HEK293 (cell line): ENCODE data around the gene FGF22.

Experiments
- CTCF ChIA-PET: fragments of 350-600 bp; formaldehyde crosslinking; extraction: SDS; loops from one replicate; lab custom pipeline; 2021; ENCODE audit warnings: antibody characterized with exemption; lab: Yijun Ruan, JAX
- POLR2A ChIA-PET: fragments of 300-600 bp; formaldehyde crosslinking; extraction: SDS; loops from one replicate; lab custom pipeline; 2020; ENCODE audit warnings: antibody characterized with exemption, inconsistent platforms; lab: Yijun Ruan, JAX
- H3K27ac ChIP-seq: fragments of 200-500 bp; sonication (Bioruptor generic); 2 replicates; pipeline ENCODE4 v1.5.1; 2014; ENCODE audit warnings: low read depth, low read length, control low read depth, inconsistent platforms; ENCODE audit errors: extremely low read depth
- H3K36me3 ChIP-seq, 2 experiments: fragments of 200-500 bp in 1 of 2; sonication (Bioruptor generic) in 1 of 2; 1 replicate in 1 of 2; 2 replicates in 1 of 2; pipeline ENCODE4 v1.5.1; 2014 to 2017; ENCODE audit warnings: inconsistent platforms in 2 of 2, low read length in 2 of 2; ENCODE audit not compliant: control insufficient read depth in 2 of 2, insufficient read depth in 1 of 2
- H3K4me1 ChIP-seq: fragments of 200-500 bp; sonication (Bioruptor generic); 2 replicates; pipeline ENCODE4 v1.5.1; 2014; ENCODE audit warnings: mild to moderate bottlenecking, low read length, inconsistent platforms; ENCODE audit not compliant: control insufficient read depth, insufficient read depth
- H3K4me3 ChIP-seq: 2 replicates; pipeline ENCODE4 v1.5.1; 2011; ENCODE audit warnings: low read depth, mild to moderate bottlenecking, control low read depth, low read length, moderate library complexity
- H3K9me3 ChIP-seq: fragments of 200-500 bp; sonication (Bioruptor generic); 2 replicates; pipeline ENCODE4 v1.5.1; 2014; ENCODE audit warnings: low read depth, low read length, inconsistent platforms; ENCODE audit not compliant: control insufficient read depth, insufficient read depth
- ZFP41 ChIP-seq: fragments of 450-650 bp; formaldehyde crosslinking; IDR thresholded peaks from 2 replicates; pipeline ENCODE4 v1.5.1; 2016; ENCODE audit warnings: missing biosample characterization, missing genetic modification characterization, borderline replicate concordance
- ZIC2 ChIP-seq: fragments of 450-650 bp; formaldehyde crosslinking; IDR thresholded peaks from 2 replicates; pipeline ENCODE4 v1.5.1; 2016; ENCODE audit warnings: missing biosample characterization, missing genetic modification characterization
- ZNF174 ChIP-seq: fragments of 450-650 bp; formaldehyde crosslinking; IDR thresholded peaks from 2 replicates; pipeline ENCODE4 v1.5.0; 2017; ENCODE audit warnings: missing biosample characterization, mild to moderate bottlenecking, missing genetic modification characterization
- ZNF585B ChIP-seq: fragments of 450-650 bp; formaldehyde crosslinking; IDR thresholded peaks from 2 replicates; pipeline ENCODE4 v1.5.1; 2016; ENCODE audit warnings: missing biosample characterization, missing genetic modification characterization
- ZNF600 ChIP-seq: fragments of 450-650 bp; formaldehyde crosslinking; IDR thresholded peaks from 2 replicates; pipeline ENCODE4 v1.5.1; 2016; ENCODE audit warnings: missing biosample characterization, missing genetic modification characterization
- ZNF621 ChIP-seq: fragments of 450-650 bp; formaldehyde crosslinking; IDR thresholded peaks from 2 replicates; pipeline ENCODE4 v1.5.1; 2017; ENCODE audit warnings: missing biosample characterization, missing genetic modification characterization
- ZNF623 ChIP-seq: fragments of 450-650 bp; formaldehyde crosslinking; IDR thresholded peaks from 2 replicates; pipeline ENCODE4 v1.5.1; 2016; ENCODE audit warnings: missing biosample characterization, missing genetic modification characterization
- ZNF670 ChIP-seq: fragments of 450-650 bp; formaldehyde crosslinking; IDR thresholded peaks from 2 replicates; pipeline ENCODE4 v1.5.1; 2016; ENCODE audit warnings: missing biosample characterization, missing genetic modification characterization, low read depth
- ZSCAN16 ChIP-seq: fragments of 450-650 bp; formaldehyde crosslinking; IDR thresholded peaks from 2 replicates; pipeline ENCODE4 v1.5.1; 2016; ENCODE audit warnings: missing biosample characterization, missing genetic modification characterization
- TF ChIP-seq, protein P1 (sequence below): IDR thresholded peaks from 2 replicates; pipeline ENCODE4 v1.6.1; 2011; ENCODE audit warnings: mild to moderate bottlenecking, low read depth, low read length, borderline replicate concordance
- TF ChIP-seq, protein P2 (sequence below): fragments of 450-650 bp; formaldehyde crosslinking; conservative IDR thresholded peaks from 2 replicates; pipeline ENCODE4 v1.5.1; 2016; ENCODE audit warnings: low read depth, missing biosample characterization, missing genetic modification characterization
- TF ChIP-seq, protein P3 (sequence below): fragments of 450-650 bp; formaldehyde crosslinking; IDR thresholded peaks from 2 replicates; pipeline ENCODE4 v1.5.1; 2016; ENCODE audit warnings: missing biosample characterization, missing genetic modification characterization
- TF ChIP-seq, protein P4 (sequence below): fragments of 450-650 bp; formaldehyde crosslinking; optimal IDR thresholded peaks from 2 replicates; pipeline ENCODE3; 2016; ENCODE audit warnings: missing biosample characterization, mild to moderate bottlenecking, missing genetic modification characterization

The FGF22 gene

DNA sequence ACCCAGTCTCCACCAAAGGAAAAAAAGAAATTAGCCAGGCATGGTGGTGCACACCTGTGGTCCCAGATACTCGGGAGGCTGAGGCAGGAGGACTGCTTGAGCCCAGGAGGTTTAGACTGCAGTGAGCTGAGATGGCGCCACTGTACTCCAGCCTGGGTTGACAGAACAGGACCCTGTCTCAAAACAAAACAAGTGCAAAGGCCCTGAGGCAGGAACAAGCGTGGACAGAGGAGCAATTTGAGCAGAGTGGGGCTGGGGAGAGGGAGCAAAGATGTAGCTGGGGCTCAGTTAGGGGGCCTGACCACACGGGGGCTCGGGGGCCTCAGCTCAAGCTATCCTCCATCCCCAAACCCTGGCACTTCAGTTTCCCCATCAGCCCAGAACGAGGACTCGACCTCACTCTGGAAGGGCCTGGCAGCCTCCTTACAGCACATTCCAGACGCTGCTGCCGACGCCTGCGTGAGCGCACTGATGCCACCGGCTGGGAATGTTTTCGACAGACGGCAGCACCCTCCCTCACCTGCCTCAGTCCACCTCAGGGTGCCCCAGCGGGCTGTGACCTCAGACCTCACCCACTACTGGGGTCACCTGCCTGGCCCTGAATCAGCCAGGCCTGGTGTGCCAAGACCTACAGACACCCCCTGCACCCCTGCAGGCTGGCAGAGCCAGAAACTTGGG is 4.6 kb upstream of the FGF22 start:
- peaks cover 3% of the 10 kb centered on the region; the same call in 1 of the 2 replicates for H3K4me1 ChIP-seq
- no peak overlapping the region for H3K27ac ChIP-seq
- H3K9me3 ChIP-seq, result no peaks in the 10 kb centered on the region
- H3K4me3 ChIP-seq, result no peak overlapping the region
- ChIA-PET POLR2A (no interaction called here), CTCF (no interaction called here)
- H3K36me3 ChIP-seq, result peaks cover 8 to 15% of the 10 kb centered on the region in 2 experiments; a peak in 2 of 3 replicates
- TF ChIP-seq ZNF600 (tag by site-specific recombination) (peak; percentile 35; the same call in 1 of the 2 replicates), ZNF623 (tag by site-specific recombination) (peak; percentile 94), ZSCAN16 (tag by site-specific recombination) (no peak)
- TF ChIP-seq, all 188 proteins: peak for 2

DNA sequence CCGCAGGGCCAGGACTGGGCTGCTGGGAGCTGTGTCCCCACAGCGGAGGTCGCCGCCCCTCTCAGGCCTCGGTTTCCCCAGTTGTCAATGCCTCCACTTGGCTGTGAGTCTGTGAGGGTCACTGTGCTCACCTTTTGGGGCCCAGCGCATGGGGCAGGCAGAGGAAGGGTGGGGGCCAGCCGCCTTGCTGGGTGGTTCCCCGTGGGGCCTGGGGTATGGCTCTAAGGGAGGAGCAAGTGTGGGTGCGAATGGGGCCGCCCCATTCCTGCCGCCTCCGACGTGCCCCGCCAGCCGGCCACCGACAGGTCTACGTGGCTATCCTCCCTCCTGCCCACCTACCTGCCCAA is 800 bp upstream of the FGF22 start:
- ChIA-PET CTCF (no interaction called here), POLR2A (no interaction called here)
- TF ChIP-seq ZNF585B, result no peak
- no peak for TF ChIP-seq ZIC2 (tag by site-specific recombination)
- TF ChIP-seq ZNF621 (tag by site-specific recombination), result no peak
- TF ChIP-seq ZNF174, result no peak
- TF ChIP-seq, protein P1, sequence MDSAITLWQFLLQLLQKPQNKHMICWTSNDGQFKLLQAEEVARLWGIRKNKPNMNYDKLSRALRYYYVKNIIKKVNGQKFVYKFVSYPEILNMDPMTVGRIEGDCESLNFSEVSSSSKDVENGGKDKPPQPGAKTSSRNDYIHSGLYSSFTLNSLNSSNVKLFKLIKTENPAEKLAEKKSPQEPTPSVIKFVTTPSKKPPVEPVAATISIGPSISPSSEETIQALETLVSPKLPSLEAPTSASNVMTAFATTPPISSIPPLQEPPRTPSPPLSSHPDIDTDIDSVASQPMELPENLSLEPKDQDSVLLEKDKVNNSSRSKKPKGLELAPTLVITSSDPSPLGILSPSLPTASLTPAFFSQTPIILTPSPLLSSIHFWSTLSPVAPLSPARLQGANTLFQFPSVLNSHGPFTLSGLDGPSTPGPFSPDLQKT, result no peak
- TF ChIP-seq, protein P2, sequence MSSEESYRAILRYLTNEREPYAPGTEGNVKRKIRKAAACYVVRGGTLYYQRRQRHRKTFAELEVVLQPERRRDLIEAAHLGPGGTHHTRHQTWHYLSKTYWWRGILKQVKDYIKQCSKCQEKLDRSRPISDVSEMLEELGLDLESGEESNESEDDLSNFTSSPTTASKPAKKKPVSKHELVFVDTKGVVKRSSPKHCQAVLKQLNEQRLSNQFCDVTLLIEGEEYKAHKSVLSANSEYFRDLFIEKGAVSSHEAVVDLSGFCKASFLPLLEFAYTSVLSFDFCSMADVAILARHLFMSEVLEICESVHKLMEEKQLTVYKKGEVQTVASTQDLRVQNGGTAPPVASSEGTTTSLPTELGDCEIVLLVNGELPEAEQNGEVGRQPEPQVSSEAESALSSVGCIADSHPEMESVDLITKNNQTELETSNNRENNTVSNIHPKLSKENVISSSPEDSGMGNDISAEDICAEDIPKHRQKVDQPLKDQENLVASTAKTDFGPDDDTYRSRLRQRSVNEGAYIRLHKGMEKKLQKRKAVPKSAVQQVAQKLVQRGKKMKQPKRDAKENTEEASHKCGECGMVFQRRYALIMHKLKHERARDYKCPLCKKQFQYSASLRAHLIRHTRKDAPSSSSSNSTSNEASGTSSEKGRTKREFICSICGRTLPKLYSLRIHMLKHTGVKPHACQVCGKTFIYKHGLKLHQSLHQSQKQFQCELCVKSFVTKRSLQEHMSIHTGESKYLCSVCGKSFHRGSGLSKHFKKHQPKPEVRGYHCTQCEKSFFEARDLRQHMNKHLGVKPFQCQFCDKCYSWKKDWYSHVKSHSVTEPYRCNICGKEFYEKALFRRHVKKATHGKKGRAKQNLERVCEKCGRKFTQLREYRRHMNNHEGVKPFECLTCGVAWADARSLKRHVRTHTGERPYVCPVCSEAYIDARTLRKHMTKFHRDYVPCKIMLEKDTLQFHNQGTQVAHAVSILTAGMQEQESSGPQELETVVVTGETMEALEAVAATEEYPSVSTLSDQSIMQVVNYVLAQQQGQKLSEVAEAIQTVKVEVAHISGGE (tag by site-specific recombination), result no peak
- TF ChIP-seq, all 188 proteins: peak for 0
- H3K4me1 ChIP-seq, result peaks cover 3% of the 10 kb centered on the region; the same call in 1 of the 2 replicates
- H3K27ac ChIP-seq, result no peak overlapping the region
- H3K36me3 ChIP-seq, result no peaks in the 10 kb centered on the region
- H3K4me3 ChIP-seq, result no peak overlapping the region; the same call in 1 of the 2 replicates
- H3K9me3 ChIP-seq, result no peaks in the 10 kb centered on the region

DNA sequence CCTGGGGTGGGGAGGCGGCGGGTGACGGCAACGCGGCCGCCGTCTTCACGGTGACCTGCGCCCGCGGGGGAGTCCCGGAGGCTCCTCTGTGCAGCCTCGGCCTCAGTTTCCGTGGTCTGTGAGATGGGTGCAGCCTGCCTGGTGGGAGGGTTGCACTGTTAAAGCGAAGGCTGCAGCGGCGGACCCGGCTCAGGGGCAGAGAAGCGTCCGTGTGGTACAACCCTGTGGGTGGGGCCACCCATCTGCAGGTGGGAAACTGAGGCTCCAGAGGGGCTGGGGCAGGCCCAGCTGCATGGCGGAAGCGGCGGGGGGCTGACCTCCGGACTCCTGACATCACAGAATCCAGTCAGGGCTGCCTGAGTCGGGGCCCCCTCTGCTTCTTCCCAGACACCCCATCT is 481 bp downstream of the FGF22 start:
- ChIA-PET CTCF (no interaction called here), POLR2A (no interaction called here)
- H3K9me3 ChIP-seq, result no peaks in the 10 kb centered on the region
- H3K27ac ChIP-seq, result no peak overlapping the region
- H3K4me1 ChIP-seq, result no peaks in the 10 kb centered on the region
- H3K36me3 ChIP-seq, result peaks cover 0 to 4% of the 10 kb centered on the region in 2 experiments; a peak in 2 of 3 replicates
- H3K4me3 ChIP-seq, result no peak overlapping the region
- TF ChIP-seq, protein P3, sequence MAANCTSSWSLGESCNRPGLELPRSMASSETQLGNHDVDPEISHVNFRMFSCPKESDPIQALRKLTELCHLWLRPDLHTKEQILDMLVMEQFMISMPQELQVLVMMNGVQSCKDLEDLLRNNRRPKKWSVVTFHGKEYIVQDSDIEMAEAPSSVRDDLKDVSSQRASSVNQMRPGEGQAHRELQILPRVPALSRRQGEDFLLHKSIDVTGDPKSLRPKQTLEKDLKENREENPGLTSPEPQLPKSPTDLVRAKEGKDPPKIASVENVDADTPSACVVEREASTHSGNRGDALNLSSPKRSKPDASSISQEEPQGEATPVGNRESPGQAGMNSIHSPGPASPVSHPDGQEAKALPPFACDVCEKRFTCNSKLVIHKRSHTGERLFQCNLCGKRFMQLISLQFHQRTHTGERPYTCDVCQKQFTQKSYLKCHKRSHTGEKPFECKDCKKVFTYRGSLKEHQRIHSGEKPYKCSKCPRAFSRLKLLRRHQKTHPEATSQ (tag by site-specific recombination), result no peak
- TF ChIP-seq ZFP41 (tag by site-specific recombination) (no peak), ZNF670 (tag by site-specific recombination) (no peak)
- TF ChIP-seq, protein P4, sequence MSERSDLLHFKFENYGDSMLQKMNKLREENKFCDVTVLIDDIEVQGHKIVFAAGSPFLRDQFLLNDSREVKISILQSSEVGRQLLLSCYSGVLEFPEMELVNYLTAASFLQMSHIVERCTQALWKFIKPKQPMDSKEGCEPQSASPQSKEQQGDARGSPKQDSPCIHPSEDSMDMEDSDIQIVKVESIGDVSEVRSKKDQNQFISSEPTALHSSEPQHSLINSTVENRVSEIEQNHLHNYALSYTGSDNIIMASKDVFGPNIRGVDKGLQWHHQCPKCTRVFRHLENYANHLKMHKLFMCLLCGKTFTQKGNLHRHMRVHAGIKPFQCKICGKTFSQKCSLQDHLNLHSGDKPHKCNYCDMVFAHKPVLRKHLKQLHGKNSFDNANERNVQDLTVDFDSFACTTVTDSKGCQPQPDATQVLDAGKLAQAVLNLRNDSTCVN, result no peak
